Measurements from ENCODE around the gene LYST.

DNA sequence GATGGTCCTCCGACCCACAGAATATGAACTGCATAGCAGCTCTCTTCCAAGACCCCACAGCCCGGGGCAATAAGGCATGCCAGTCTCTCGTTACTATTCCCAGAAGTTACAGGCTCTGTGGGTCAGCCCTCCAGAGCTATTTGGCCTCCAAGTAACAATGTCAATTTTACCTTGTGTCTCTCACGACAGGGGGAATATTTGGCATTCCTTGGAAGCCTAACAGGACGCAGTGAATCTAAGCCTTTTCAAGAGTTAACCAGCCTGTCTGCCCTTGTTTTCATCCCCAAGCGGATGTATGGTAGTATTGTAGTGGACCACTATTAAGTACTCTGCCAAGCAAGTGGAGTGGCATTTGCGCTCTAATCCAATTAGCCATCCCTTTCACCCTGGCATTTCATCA lies 192.7 kb downstream of the LYST start:
- TF ChIP-seq, protein P1, sequence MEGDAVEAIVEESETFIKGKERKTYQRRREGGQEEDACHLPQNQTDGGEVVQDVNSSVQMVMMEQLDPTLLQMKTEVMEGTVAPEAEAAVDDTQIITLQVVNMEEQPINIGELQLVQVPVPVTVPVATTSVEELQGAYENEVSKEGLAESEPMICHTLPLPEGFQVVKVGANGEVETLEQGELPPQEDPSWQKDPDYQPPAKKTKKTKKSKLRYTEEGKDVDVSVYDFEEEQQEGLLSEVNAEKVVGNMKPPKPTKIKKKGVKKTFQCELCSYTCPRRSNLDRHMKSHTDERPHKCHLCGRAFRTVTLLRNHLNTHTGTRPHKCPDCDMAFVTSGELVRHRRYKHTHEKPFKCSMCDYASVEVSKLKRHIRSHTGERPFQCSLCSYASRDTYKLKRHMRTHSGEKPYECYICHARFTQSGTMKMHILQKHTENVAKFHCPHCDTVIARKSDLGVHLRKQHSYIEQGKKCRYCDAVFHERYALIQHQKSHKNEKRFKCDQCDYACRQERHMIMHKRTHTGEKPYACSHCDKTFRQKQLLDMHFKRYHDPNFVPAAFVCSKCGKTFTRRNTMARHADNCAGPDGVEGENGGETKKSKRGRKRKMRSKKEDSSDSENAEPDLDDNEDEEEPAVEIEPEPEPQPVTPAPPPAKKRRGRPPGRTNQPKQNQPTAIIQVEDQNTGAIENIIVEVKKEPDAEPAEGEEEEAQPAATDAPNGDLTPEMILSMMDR (IDR thresholded peaks at IDR 0.05; ENCODE audit: low read length), result no peak
- TF ChIP-seq EZH2 (optimal IDR thresholded peaks at IDR 0.05; ENCODE audit: low read depth, low read length), result no peak
- TF ChIP-seq EZH2phosphoT487 (IDR thresholded peaks at IDR 0.05; ENCODE audit: low read length), result no peak

All from MM.1S (cell line).